Raji (cell line): ENCODE measurements around the gene NPAS3.

Experiments used
- POLR2A ChIP-seq: IDR thresholded peaks from 2 replicates; pipeline ENCODE4 v1.6.1; 2011; ENCODE audit warnings: low read depth, low read length, control low read depth; ENCODE audit not compliant: insufficient read depth

Gene NPAS3

DNA sequence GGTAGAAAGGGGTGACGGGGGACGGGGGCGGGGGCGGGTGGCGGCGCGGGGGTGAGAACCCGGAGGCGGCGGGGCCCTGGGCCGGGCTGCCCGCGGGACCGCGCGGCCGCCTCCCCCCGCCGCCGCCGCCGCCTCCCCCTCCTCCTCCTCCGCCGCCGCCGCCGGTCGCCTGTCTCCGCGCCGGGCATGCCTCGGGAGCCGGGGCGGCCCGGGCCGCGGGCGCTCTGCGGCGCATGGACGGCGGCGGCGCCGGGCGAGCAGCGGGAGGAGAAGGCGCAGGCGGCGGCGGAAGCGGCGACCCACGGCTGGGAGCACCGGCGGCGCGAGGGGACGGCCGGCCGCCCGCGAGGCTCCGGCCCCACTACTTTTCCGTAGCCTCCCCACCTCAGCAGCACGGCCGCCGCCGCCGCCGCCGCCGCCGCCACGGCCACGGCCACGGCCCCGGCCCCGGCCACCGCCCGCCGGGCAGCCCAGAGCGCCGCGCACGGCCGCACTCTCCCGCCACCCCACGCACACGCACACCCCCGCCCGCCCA, at the start of gene NPAS3:
Gene NPAS3, plus strand, starts transcription at position 161 of the 535 bp plus-strand sequence.
- no peak for TF ChIP-seq POLR2A

DNA sequence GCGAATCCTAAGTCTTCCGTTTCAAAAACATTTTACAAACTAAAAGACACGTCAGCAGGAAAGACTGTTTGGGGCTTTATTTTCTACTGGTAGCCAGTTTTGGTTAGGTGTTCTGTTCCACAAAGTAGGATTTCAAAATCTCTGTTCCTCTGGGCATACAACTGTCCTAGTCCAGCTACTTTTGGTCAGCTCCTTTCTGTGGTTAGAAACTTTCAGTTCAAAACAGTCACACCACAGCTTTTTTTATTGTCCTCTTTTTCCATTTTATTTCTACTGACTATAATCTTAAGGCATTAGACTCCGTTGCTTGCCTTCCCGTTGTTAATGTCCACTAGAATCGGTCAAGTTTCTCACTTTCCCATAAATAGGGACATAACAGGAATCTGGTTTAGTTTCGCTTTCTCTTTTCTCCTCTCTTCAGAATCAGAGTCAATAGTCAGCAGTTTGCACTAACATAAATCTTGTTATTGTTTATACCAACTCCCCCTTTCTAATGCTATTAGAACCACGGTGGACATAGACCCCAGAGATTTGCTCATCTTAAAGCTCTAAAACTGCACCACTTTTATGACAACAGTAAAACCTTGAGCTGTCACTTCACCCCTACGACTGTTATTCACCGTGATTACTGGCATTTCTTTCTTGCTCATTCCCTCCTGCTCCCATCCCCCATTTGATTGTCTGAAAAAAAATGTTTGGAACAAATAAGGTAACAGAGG, 41.5 kb upstream of the NPAS3 start:
- no peak for TF ChIP-seq POLR2A

GRCh38 chr14:32897698-32898064, 41.0 kb upstream of the NPAS3 start:
- no peak for TF ChIP-seq POLR2A

DNA sequence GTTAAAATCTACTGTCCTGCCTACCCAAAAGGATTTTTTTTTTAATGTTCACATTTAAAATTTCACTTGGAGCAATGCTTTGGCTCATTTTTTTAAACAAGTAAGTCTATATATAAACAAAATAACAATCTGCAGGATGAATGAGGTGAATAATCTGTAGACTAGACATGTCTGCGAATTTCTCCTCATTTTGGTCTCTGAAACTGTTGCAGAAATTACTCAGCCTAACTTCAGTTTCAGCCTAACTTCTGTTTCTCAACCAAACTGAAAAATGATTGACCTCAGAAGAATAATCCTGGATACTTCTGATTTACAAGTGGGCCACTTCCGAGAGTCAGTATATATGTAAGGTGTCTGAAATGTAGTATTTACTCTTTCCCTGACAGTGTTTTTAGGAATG, 39.8 kb upstream of the NPAS3 start:
- no peak for TF ChIP-seq POLR2A

GRCh38 chr14:32900547-32900946, 38.1 kb upstream of the NPAS3 start:
- no peak for TF ChIP-seq POLR2A

DNA sequence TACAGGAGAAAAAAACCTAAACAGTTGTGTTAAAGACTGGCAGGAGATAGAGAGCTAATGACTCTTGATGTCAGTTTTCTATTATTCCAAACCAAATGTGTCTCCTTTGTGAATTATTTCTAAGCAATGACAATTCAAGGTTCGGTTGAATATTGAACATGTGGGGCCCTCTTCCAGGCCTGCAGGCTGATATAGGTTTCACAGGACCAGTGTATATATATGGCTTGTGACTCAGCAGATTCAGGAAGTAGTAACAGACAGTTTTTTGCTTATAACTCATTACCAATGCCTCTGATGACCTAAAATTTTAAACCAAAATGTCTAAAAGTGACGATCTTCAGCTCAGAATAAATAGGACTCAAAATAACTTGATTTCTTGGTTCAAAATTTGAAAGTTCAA, 33.7 kb upstream of the NPAS3 start:
- no peak for TF ChIP-seq POLR2A

GRCh38 chr14:32906672-32907071, 32.0 kb upstream of the NPAS3 start:
- no peak for TF ChIP-seq POLR2A

- no peak for TF ChIP-seq POLR2A
Measured at GRCh38 chr14:32908196-32909084, 30.2 kb upstream of the NPAS3 start.

DNA sequence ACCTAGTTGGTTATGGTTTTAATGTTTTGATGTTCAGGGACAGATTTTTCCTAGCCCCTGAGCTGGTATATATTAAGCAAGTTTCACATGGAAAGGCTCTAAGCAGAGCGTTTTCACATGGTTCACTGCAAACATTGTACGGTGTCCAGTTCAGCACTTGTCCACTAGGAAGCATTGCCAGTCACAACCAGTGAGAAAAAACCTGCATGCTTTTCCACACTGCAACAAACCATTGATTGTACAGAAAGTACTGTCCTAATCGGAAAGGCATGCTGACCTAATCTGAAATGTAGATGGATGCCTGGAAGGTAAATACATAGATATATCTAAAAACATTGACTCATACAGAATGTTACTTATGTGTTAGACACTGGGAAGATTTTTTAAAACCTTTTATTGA, 25.0 kb upstream of the NPAS3 start:
- TF ChIP-seq POLR2A: no peak

- no peak for TF ChIP-seq POLR2A
Measured at GRCh38 chr14:32914391-32914790, 24.3 kb upstream of the NPAS3 start.

DNA sequence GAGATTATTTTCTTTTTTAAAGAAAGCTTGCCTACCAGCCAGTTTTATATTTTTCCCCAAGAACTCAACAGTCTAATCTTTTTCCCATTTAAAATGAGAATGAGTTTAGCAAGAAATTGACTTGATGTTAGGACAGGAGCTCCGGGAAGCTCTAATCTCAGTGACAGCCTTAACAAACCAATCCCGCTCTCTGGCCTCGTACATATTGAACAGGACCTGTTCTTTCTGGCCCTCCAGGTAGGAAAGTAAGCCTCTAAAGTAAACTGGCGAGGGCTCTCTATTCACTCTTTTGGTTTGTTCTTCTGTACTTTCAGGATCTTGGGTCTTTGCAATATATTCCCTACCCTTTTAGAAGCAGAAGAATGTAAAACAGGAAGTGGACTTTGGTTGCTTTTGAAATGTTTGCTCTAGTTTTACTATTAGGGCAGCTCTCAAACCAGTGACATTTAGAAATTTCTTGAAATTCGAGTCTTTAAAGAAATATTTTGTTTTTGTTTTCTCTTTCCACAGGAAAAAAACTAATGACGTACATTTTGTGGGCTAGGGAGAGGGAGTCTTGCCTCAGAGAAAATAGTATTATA, 17.9 kb upstream of the NPAS3 start:
- no peak for TF ChIP-seq POLR2A

- TF ChIP-seq POLR2A: no peak
Measured at GRCh38 chr14:32925439-32925838, 13.2 kb upstream of the NPAS3 start.

- no peak for TF ChIP-seq POLR2A
Measured at GRCh38 chr14:32932302-32932913, 6.3 kb upstream of the NPAS3 start.

DNA sequence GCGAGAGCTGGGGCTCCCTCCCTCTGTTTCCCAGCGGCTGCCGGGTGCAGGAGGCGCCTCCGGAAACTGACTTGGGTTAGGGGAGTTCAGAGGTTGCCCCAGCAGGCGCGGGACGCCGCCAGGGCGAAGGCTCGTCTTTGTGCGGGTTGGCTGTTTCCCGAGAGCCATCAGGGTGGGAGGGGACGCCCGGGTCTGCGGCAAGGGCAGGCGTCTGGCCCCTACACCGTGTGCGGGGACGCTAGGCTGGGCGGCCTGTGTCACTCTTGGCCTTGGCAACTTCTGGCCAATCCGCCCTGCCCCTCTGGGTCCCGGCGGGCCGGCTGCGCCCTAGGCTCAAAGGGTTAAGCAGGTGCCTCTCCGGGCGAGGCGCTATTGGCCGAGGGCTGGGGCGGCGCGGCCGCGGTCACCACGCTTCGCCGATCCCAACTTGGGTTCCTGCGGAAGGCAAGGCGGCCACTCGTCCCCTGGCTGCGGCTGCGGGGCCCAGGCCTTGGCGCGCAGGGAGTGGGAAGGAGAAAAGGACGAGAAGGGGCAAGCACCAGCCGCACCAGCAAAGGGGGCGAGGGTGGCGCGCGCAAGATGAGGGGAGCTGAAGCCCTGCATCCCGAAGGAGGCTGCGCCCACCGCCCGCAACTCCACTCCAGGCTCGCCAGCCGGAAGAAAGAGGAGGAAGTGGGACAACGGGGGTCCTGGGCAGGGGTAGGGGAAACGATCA, 5.6 kb upstream of the NPAS3 start:
- no peak for TF ChIP-seq POLR2A
